Dendritic cell treated with granulocyte-macrophage colony-stimulating factor and Interleukin-4, amounts not matched to agents 40 ng/mL and 50 ng/mL, for 4 days (primary cell): ENCODE results near the gene RAD23B.
A peak's percentile ranks its signal among the peaks of the same experiment; 100 is the strongest.

Experiments used
- H3K27ac Mint-ChIP-seq: one replicate; pipeline ENCODE4 v1.8.0; 2022; ENCODE audit warnings: mild to moderate bottlenecking, mixed read lengths
- H3K27me3 Mint-ChIP-seq: one replicate; pipeline ENCODE4 v1.8.0; 2022; ENCODE audit warnings: mild to moderate bottlenecking, mixed read lengths
- H3K36me3 Mint-ChIP-seq: one replicate; pipeline ENCODE4 v1.8.0; 2022; ENCODE audit warnings: low read depth, mixed read lengths
- H3K4me1 Mint-ChIP-seq: one replicate; pipeline ENCODE4 v1.8.0; 2022; ENCODE audit warnings: low read depth, mixed read lengths
- H3K4me3 Mint-ChIP-seq: one replicate; pipeline ENCODE4 v1.8.0; 2022; ENCODE audit warnings: mild to moderate bottlenecking, moderate library complexity, mixed read lengths
- H3K9me3 Mint-ChIP-seq: one replicate; pipeline ENCODE4 v1.8.0; 2022; ENCODE audit warnings: mixed read lengths
- intact Hi-C: fragments of 100-400 bp; cut with micrococcal nuclease; formaldehyde crosslinking; loops from one replicate; pipeline ENCODE4 v1.15.0; 2022

Gene RAD23B

GRCh38 chr9:107275530-107275929 is 7.5 kb upstream of the RAD23B start:
- intact Hi-C loops, result no loop called here
- H3K27ac Mint-ChIP-seq, result no peak overlapping the region
- no peak overlapping the region for H3K4me3 Mint-ChIP-seq
- H3K27me3 Mint-ChIP-seq, result peaks cover 26% of the 10 kb centered on the region
- H3K36me3 Mint-ChIP-seq, result no peaks in the 10 kb centered on the region
- peaks cover 24% of the 10 kb centered on the region for H3K4me1 Mint-ChIP-seq
- no peaks in the 10 kb centered on the region for H3K9me3 Mint-ChIP-seq

GRCh38 chr9:107276966-107277710 is 5.9 kb upstream of the RAD23B start:
- H3K4me3 Mint-ChIP-seq, result no peak overlapping the region
- H3K4me1 Mint-ChIP-seq, result peaks cover 33% of the 10 kb centered on the region
- no peak overlapping the region for H3K27ac Mint-ChIP-seq
- intact Hi-C loops, result no loop called here
- peaks cover 23% of the 10 kb centered on the region for H3K27me3 Mint-ChIP-seq
- no peaks in the 10 kb centered on the region for H3K9me3 Mint-ChIP-seq
- H3K36me3 Mint-ChIP-seq, result no peaks in the 10 kb centered on the region

GRCh38 chr9:107277801-107278200 is 5.3 kb upstream of the RAD23B start:
- H3K9me3 Mint-ChIP-seq, result no peaks in the 10 kb centered on the region
- H3K4me1 Mint-ChIP-seq, result peaks cover 39% of the 10 kb centered on the region
- H3K27me3 Mint-ChIP-seq, result peaks cover 23% of the 10 kb centered on the region
- no peak overlapping the region for H3K4me3 Mint-ChIP-seq
- no peaks in the 10 kb centered on the region for H3K36me3 Mint-ChIP-seq
- no peak overlapping the region for H3K27ac Mint-ChIP-seq
- intact Hi-C loops, result no loop called here

- H3K27ac Mint-ChIP-seq, result no peak overlapping the region
- no peak overlapping the region for H3K4me3 Mint-ChIP-seq
- peaks cover 17% of the 10 kb centered on the region for H3K27me3 Mint-ChIP-seq
- intact Hi-C loops, result no loop called here
- peaks cover 34% of the 10 kb centered on the region for H3K4me1 Mint-ChIP-seq
- peaks cover 10% of the 10 kb centered on the region for H3K36me3 Mint-ChIP-seq
- no peaks in the 10 kb centered on the region for H3K9me3 Mint-ChIP-seq
Measured at GRCh38 chr9:107279086-107279485, 4.0 kb upstream of the RAD23B start.

- Mint-ChIP-seq H3K4me1 (peaks cover 26% of the 10 kb centered on the region), H3K27ac (peak overlapping the region; percentile 30)
Measured at GRCh38 chr9:107280543-107280942, 2.5 kb upstream of the RAD23B start.

GRCh38 chr9:107281184-107281583 is 1.9 kb upstream of the RAD23B start:
- Mint-ChIP-seq H3K9me3 (no peaks in the 10 kb centered on the region), H3K4me1 (peaks cover 28% of the 10 kb centered on the region), H3K4me3 (no peak overlapping the region), H3K27me3 (peaks cover 7% of the 10 kb centered on the region), H3K27ac (peak overlapping the region; percentile 30), H3K36me3 (peaks cover 13% of the 10 kb centered on the region)
- intact Hi-C loops, result loop anchor here (5.0 kb wide), 1 partner anchor 41 kb away; no protein-coding TSS in a partner anchor

More at GRCh38 chr9:107280543-107280942, 2.5 kb upstream of the RAD23B start:
- no peak overlapping the region for H3K4me3 Mint-ChIP-seq
- H3K36me3 Mint-ChIP-seq, result peaks cover 13% of the 10 kb centered on the region
- H3K27me3 Mint-ChIP-seq, result peaks cover 10% of the 10 kb centered on the region
- intact Hi-C loops, result loop anchor here (5.0 kb wide), 1 partner anchor 42 kb away; no protein-coding TSS in a partner anchor
- H3K9me3 Mint-ChIP-seq, result no peaks in the 10 kb centered on the region

GRCh38 chr9:107281922-107282667 is 984 bp upstream of the RAD23B start:
- intact Hi-C loops, result loop anchor here (5.0 kb wide), 1 partner anchor 40 kb away; no protein-coding TSS in a partner anchor
- peak overlapping the region; percentile 97 for H3K4me3 Mint-ChIP-seq
- H3K36me3 Mint-ChIP-seq, result peaks cover 17% of the 10 kb centered on the region
- H3K27ac Mint-ChIP-seq, result peak overlapping the region; percentile 94
- peaks cover 35% of the 10 kb centered on the region for H3K4me1 Mint-ChIP-seq
- no peaks in the 10 kb centered on the region for H3K9me3 Mint-ChIP-seq
- H3K27me3 Mint-ChIP-seq, result peaks cover 2% of the 10 kb centered on the region

GRCh38 chr9:107283623-107284616 is 841 bp downstream of the RAD23B start:
- H3K9me3 Mint-ChIP-seq, result no peaks in the 10 kb centered on the region
- H3K4me1 Mint-ChIP-seq, result peaks cover 44% of the 10 kb centered on the region
- no peaks in the 10 kb centered on the region for H3K27me3 Mint-ChIP-seq
- intact Hi-C loops, result loop anchor here (5.0 kb wide), 1 partner anchor 38 kb away; no protein-coding TSS in a partner anchor
- peak overlapping the region; percentile 94 for H3K27ac Mint-ChIP-seq
- peaks cover 17% of the 10 kb centered on the region for H3K36me3 Mint-ChIP-seq
- peak overlapping the region; percentile 97 for H3K4me3 Mint-ChIP-seq

- intact Hi-C loops, result loop anchor here (5.0 kb wide), 1 partner anchor 38 kb away; no protein-coding TSS in a partner anchor
- peaks cover 51% of the 10 kb centered on the region for H3K4me1 Mint-ChIP-seq
- peak overlapping the region; percentile 94 for H3K27ac Mint-ChIP-seq
- H3K9me3 Mint-ChIP-seq, result no peaks in the 10 kb centered on the region
- H3K36me3 Mint-ChIP-seq, result peaks cover 17% of the 10 kb centered on the region
- peak overlapping the region; percentile 97 for H3K4me3 Mint-ChIP-seq
- H3K27me3 Mint-ChIP-seq, result no peaks in the 10 kb centered on the region
Measured at GRCh38 chr9:107284636-107285035, 1.6 kb downstream of the RAD23B start.

GRCh38 chr9:107285286-107285685 is 2.2 kb downstream of the RAD23B start:
- no peaks in the 10 kb centered on the region for H3K9me3 Mint-ChIP-seq
- H3K36me3 Mint-ChIP-seq, result peaks cover 17% of the 10 kb centered on the region
- peaks cover 57% of the 10 kb centered on the region for H3K4me1 Mint-ChIP-seq
- intact Hi-C loops, result no loop called here
- H3K4me3 Mint-ChIP-seq, result peak overlapping the region; percentile 97
- peak overlapping the region; percentile 94 for H3K27ac Mint-ChIP-seq
- no peaks in the 10 kb centered on the region for H3K27me3 Mint-ChIP-seq

GRCh38 chr9:107286057-107286456 is 3.0 kb downstream of the RAD23B start:
- peak overlapping the region; percentile 67 for H3K27ac Mint-ChIP-seq
- H3K4me3 Mint-ChIP-seq, result peak overlapping the region; percentile 73
- intact Hi-C loops, result no loop called here

GRCh38 chr9:107288701-107289100 is 5.6 kb downstream of the RAD23B start:
- Mint-ChIP-seq H3K36me3 (peaks cover 11% of the 10 kb centered on the region), H3K4me1 (peaks cover 43% of the 10 kb centered on the region), H3K27me3 (no peaks in the 10 kb centered on the region), H3K27ac (no peak overlapping the region), H3K9me3 (no peaks in the 10 kb centered on the region), H3K4me3 (no peak overlapping the region)
- intact Hi-C loops, result no loop called here

More at GRCh38 chr9:107286057-107286456, 3.0 kb downstream of the RAD23B start:
- H3K27me3 Mint-ChIP-seq, result no peaks in the 10 kb centered on the region
- peaks cover 17% of the 10 kb centered on the region for H3K36me3 Mint-ChIP-seq
- no peaks in the 10 kb centered on the region for H3K9me3 Mint-ChIP-seq
- peaks cover 52% of the 10 kb centered on the region for H3K4me1 Mint-ChIP-seq

GRCh38 chr9:107290619-107291018 is 7.5 kb downstream of the RAD23B start:
- H3K27me3 Mint-ChIP-seq, result no peaks in the 10 kb centered on the region
- no peak overlapping the region for H3K27ac Mint-ChIP-seq
- peaks cover 4% of the 10 kb centered on the region for H3K36me3 Mint-ChIP-seq
- H3K9me3 Mint-ChIP-seq, result no peaks in the 10 kb centered on the region
- peaks cover 63% of the 10 kb centered on the region for H3K4me1 Mint-ChIP-seq
- H3K4me3 Mint-ChIP-seq, result no peak overlapping the region
- intact Hi-C loops, result no loop called here
